ENCODE results near the gene TRIOBP.

Gene TRIOBP

DNA sequence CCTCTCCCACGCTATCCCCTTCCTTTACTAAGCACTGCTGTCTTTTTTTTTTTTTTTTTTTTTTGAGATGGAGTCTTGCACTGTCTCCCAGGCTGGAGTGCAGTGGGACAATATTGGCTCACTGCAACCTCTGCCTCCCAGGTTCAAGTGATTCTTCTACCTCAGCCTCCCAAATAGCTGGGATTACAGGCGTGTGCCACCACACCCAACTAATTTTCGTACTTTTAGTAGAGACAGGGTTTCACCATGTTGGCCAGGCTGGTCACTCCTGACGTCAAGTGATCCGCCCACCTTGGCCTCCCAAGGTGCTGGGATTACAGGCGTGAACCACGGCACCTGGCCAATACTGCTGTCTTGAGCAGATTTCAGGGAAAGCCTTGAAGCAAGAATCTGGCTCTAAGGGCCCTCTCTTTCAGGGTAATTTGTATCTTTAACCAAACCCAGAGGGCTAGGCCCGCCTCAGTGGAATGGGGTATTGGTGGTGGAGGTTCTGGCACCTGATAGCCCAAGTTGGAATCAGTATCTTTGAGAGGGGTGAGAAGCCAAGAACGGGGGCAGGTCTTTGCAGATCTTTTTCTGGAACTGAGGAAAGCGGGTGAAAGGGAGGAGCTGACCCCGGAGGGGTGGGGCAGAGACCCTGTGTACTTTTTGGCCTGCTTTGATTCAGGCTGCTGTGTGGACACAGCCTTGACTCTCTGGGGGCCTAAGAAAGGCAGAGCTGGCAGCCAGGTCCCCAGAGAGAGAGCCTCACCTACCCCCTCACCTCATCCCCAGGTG lies 37.0 kb downstream of the TRIOBP start:
- no peak for DNase-seq

DNA sequence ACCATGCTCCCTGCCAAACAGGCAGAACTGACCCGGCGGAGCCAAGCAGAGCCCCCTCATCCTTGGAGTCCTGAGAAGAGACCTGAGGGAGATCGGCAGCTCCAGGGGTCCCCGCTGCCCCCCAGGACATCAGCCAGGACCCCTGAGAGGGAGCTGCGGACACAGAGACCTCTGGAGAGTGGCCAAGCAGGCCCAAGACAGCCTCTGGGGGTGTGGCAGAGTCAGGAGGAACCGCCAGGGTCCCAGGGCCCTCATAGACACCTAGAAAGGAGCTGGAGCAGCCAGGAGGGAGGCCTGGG lies 37.5 kb downstream of the TRIOBP start:
- DNase-seq = no peak

- DNase-seq = no peak
Measured at GRCh38 chr22:37734964-37735451, 38.2 kb downstream of the TRIOBP start.

- DNase-seq = no peak
Measured at GRCh38 chr22:37739035-37739434, 42.2 kb downstream of the TRIOBP start.

DNA sequence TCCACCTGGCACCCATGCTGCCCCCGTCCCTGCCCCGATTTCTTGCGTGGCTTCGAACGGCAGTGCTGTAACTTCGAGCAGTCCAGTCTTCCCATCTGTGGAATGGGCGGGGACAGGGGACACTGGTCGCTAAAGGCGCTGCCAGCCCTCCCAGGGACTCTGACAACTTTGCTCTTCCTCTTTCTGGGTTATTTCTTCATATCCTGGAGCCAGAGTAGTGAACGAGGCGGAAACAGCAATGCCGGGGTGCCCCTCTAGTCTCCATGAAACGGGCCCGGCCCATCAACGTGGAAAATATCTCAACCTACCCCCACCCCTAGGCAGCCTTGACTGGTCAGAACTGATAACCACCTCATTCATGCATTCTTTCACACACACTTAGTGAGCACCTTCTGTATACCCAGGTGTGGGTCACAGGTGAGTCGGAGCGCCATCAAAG lies 42.8 kb downstream of the TRIOBP start:
- no peak for DNase-seq

DNA sequence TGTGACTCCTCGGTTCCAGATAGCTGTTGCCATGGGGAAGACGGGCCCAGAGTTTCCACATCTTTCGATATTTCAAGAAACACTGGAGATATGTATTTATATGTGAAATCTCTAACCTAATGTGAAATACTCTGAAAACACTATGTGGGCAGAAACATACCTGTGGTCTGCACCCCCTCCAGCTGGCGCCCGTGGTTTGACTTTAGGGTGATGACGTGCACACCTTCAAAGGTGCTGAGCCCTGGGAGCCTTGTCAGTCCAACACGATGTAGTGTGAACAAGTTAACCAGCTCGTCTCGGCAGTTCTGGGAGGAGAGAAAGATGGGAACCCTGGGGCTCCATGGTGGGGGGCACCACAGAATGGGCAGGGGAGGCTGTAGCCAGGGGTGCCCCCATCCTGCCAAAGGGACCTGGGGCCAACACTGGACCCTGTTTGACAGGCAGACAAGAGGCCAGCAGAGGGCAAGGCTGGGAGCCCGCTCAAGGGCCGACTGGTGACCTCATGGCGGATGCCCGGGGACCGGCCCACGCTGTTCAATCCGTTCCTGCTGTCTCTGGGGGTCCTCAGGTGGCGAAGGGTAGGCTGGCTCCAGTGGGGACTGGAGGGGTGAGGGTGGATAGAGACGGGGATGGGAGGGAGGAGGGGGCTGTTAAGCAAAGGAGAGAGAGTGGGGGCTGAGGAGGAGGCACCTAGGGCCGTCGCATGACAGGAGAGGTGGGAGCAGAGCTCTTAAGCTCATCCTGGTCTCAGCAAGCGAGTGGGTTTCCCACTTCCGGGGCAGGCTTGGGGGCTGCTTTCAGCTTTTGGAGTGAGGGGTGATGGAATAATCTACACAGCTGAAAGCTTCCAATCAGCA lies 43.8 kb downstream of the TRIOBP start:
- no peak for DNase-seq

DNA sequence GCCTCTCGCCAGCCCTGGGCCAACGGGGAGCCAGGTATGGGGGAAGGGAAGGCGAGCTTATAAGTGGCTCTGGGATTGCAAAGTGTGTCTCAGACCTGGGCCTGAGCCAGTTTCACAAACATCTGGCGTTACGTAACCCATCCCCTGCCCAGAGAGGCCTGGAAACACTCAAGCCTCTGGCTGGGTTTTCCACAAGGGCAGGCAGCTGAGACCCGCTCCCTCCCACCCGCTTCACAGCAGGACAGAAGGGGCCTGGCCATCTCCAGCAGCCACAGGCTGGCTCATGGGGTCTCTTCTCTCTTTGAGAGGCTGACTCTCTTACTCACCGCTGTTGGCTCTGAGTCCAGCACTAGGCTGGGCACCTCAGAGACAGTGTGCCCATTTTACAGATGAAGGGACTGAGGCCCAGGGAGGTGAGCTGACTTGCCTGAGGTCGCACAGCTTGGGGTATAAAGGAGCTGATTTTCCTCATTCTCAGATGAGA lies 44.5 kb downstream of the TRIOBP start:
- DNase-seq = no peak

DNA sequence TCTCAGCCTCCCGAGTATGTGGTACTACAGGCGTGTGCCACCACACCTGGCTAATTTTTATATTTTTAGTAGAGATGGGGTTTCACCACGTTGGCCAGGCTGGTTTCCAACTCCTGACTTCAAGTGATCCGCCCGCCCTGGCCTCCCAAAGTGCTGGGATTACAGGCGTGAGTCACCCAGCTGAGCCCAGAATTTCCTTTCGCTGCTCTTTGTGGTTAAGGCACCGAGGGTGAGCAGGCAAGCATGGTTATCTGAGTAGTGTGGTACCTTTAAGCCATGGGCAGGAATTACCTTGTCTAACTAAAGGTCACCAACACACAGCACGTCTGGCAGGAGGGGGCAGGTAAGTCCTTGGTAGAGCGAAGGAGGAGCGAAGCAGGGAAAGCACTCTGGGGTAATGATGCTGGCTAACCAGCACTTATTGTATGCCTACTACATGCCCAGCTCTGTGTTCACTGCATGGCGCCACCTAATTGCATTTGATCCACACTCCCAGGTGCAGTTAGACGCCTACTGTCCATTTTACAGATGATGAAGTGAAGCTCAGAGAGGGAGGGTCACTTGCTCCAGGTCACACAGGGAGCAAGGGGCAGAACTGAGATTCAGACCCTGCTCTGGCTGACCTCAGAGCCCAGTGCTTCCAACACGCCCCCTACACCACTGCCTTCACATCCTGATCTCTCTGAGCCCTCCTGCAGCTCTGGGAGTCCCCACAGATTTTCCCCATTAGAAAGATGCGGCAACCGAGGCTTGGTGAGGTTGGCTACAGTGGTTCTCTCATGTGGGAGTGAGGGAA lies 45.7 kb downstream of the TRIOBP start:
- DNase-seq = no peak

GRCh38 chr22:37744589-37744988 lies 47.7 kb downstream of the TRIOBP start:
- DNase-seq = no peak

DNA sequence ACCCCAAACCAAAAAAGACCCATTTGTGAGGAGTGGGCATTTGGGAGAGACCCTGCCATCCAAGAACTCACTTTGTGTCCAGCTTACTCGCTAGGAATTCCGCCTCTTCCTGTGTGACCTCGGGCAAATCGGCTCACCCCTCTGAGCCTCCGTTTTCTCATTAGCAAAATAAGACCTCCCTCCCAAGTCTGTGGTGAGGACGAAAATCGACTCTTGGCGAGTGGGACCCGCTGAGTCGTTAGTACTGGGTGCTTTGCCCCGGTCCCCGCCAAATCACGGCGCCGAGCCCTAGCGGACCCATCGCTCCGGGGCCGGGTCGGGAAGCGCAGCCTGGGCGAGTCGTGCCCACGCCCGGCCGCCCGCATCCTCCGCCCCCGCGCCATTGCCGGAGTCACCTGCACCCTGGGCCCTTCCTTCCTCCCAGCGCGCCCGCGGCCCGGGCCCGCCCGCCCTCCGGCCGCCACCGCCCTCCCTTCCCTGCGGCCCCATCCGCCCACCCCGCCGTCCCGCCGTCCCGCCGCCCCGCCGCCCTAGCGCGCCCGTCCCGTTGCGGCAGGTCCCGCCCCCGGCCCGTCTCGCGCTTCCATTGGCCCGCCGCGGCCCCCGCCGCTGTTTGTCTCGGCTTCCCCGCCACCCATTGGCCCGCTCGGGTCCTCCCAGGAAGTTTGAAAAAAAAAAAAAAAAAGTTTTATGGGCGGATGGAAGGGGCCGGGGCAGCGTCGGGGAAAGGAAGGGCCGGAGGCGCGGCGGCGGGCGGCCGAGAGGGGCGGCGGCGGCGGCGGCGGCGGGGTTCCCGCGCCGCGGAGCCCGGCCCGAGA lies 48.9 kb downstream of the TRIOBP start:
- peak; percentile 87 for DNase-seq

DNA sequence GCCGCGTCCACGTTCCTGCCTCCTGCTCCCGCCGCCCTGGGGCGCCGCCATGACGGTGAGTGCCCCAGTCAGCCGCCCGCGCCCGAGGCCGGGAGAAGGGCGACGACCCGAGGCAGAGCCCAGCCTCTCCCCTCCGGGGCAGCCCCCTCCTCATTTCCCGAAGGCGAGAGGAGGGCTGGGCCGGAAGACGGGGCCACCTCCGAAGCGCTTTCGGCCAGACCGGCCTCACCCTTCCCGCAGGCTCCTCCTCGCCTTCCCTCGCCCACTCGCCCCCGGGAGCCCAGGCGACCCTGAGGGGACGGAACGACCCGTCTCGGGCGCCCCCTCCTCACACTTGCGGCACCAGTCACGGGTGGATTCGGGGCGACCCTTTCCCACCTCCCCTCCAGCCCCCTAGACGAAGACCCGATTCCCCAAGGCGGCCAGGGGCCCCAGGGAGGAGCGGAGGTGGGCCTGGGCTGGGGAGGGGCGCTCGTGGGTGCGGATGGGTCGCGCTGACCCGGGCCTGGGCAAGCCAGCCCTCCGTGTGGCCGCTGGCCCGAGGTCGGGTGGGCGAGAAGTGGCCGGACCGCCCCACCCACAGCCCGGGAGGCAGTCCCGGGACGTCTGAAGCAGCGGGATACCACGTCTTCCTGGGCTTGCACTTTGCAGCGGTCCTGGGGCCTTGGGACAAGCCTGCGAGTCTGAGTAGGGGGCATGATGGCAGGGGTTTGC lies 49.7 kb downstream of the TRIOBP start:
- no peak for DNase-seq

DNA sequence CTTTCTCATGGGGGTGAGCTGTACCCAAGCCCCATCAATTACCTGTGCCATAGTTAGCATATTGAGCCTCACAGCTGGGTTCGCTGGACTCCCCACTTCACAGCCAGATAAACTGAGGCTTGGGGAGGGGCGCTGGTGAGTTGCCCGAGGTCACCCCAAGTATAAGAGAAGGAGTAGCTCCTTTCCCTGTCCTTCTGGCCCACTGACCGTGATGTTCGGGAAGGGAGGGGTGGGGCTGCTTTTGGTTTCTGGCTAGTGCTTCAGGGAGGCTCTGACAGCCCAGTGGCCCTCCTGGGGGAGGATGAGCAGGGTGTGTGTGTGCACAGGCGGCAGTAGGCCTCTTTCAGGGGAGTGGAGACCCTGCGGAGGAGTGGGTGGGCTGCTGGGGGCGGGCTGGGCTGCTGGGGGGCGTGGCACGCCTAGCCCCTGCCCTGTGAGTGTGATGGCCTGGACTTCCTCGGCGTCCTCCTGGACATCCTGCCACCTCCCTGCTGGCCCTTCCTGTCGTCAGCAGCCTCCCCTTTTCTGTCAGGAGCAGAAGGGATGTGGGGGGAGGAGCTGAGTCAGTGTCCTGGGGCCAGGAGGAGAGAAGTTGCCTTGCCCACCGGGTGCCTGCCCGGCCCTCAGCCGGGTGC lies 50.3 kb downstream of the TRIOBP start:
- DNase-seq = no peak

- DNase-seq = no peak
Measured at GRCh38 chr22:37747715-37748100, 50.9 kb downstream of the TRIOBP start.

DNA sequence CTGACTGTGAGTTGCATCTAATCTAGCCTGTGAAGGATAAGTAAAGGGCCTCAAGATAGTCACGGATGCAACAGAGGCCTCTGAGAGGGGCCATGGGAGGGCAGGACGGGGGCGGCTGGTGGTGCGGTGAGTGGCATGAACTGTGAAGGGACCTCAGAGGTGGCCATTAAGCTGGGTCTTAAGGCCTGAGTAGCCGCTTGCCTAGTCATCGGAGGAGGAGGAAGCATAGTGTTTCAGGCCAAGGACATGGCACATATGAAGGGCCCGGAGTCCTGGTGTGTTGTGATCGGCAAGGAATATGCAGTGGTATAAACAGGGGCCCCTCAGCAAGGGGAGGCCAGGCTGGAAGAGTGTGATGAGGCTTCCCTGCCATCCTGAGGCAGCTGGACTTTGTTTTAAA lies 51.8 kb downstream of the TRIOBP start:
- no peak for DNase-seq

GRCh38 chr22:37749226-37749625 lies 52.4 kb downstream of the TRIOBP start:
- DNase-seq = no peak

DNA sequence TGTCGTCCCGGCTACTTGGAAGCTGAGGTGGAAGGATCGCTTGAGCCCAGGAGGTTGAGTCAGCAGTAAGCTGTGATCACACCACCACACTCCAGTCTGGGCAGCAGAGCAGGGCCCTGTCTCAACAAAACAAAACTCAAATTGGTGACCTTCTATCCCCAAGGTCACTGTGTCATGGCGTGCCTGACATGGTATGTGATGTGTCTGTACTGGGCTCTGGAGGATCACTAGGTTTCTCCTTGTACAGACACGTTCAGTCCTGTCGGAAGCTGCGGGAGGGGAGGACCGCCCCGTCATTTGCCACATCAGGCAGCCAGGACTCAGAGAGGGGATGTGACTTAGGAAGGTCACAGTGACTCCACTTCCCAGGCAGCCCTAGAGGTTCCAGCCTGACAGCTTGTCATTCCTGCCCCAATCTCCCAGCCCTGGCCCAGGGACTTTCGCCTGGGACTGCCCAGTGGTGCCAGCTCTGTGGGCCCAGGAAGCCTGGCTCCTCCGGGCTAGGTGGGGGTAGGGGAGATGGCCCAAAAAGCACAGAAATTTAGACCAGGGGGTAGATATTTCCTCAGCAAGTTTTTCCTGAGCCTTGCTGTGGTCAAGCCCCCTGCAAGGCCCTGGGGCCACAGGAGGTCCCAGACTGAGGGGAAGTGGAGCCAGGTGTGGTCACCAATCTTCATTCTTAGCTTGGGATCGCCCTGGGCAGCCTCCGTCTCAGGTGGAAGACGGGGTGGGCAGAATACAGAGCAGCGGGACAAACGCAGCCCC lies 53.2 kb downstream of the TRIOBP start:
- no peak for DNase-seq

DNA sequence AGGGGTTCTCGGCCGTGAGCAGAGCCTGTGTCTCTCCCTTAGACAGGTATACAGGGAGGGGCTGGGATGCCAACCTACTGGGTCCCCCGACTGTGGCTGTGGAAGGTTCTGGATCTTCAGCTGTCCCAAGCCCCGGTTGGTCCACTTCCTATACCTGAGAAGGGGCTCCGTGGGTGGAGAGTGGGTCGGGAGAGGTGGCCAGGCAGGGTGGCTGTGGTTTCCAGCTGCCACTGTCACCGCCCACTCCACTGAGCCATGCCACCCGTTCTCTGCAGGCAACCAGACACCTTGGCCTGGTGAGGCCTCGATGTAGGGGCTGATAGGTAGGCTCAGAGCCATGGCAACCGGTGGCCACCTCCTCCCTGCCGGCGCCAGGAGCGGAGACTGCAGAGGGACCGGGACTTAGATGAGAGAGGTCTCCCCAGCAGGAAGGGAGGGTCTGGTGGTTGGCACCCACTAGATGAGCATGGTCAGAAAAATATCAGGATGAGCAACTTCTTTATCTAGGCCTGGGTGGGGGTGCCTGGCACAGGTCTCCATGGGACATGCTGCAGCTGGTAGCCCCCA lies 53.8 kb downstream of the TRIOBP start:
- no peak for DNase-seq

GRCh38 chr22:37751449-37752188 lies 54.8 kb downstream of the TRIOBP start:
- DNase-seq = no peak

All from CD4-positive, alpha-beta T cell treated with Interleukin-12 subunit alpha and Interleukin-12 subunit beta, for 1 hour (primary cell).